ENCODE results near the gene PLA2G5.
A peak's percentile ranks its signal among the peaks of the same experiment; 100 is the strongest.
"Not testable (repeated sequence)": the region's sequence is repeated elsewhere in the genome, so short reads cannot be mapped to it uniquely, and the experiment has no call there.

The PLA2G5 gene

GRCh38 chr1:20069874-20070273, at the start of gene PLA2G5:
Gene PLA2G5 (plus strand): TSS chr1:20070194. CDS start chr1:20084831, 14,637 bp downstream.
- no peak for DNase-seq (ENCODE audit: low spot score)

- DNase-seq (ENCODE audit: low spot score), result no peak
These were observed 41.9 kb upstream of the PLA2G5 start for GRCh38 chr1:20028125-20028524.

GRCh38 chr1:20028726-20029125, 41.3 kb upstream of the PLA2G5 start:
- no peak for DNase-seq (ENCODE audit: low spot score)

GRCh38 chr1:20029178-20029912, 40.6 kb upstream of the PLA2G5 start:
- no peak for DNase-seq (ENCODE audit: low spot score)

GRCh38 chr1:20030436-20031151, 39.4 kb upstream of the PLA2G5 start:
- DNase-seq (ENCODE audit: low spot score), result not testable (repeated sequence)

GRCh38 chr1:20031161-20031560, 38.8 kb upstream of the PLA2G5 start:
- DNase-seq (ENCODE audit: low spot score), result no peak

GRCh38 chr1:20031836-20032235, 38.2 kb upstream of the PLA2G5 start:
- DNase-seq (ENCODE audit: low spot score), result no peak

- DNase-seq (ENCODE audit: low spot score), result no peak
These were observed 37.6 kb upstream of the PLA2G5 start for GRCh38 chr1:20032425-20032824.

GRCh38 chr1:20033420-20033819, 36.6 kb upstream of the PLA2G5 start:
- no peak for DNase-seq (ENCODE audit: low spot score)

- DNase-seq (ENCODE audit: low spot score), result no peak
These were observed 34.9 kb upstream of the PLA2G5 start for GRCh38 chr1:20035114-20035513.

- DNase-seq (ENCODE audit: low spot score), result no peak
These were observed 32.1 kb upstream of the PLA2G5 start for GRCh38 chr1:20037877-20038276.

GRCh38 chr1:20047096-20047495, 22.9 kb upstream of the PLA2G5 start:
- no peak for DNase-seq (ENCODE audit: low spot score)

- DNase-seq (ENCODE audit: low spot score), result no peak
These were observed 21.4 kb upstream of the PLA2G5 start for GRCh38 chr1:20048563-20048962.

GRCh38 chr1:20049056-20049798, 20.8 kb upstream of the PLA2G5 start:
- DNase-seq (ENCODE audit: low spot score), result not testable (repeated sequence)

- DNase-seq (ENCODE audit: low spot score), result no peak
These were observed 18.7 kb upstream of the PLA2G5 start for GRCh38 chr1:20051218-20051829.

GRCh38 chr1:20052386-20052785, 17.6 kb upstream of the PLA2G5 start:
- DNase-seq (ENCODE audit: low spot score), result no peak

GRCh38 chr1:20057886-20058420, 12.0 kb upstream of the PLA2G5 start:
- no peak for DNase-seq (ENCODE audit: low spot score)

- DNase-seq (ENCODE audit: low spot score), result peak; percentile 36
These were observed 11.5 kb upstream of the PLA2G5 start for GRCh38 chr1:20058531-20058930.

GRCh38 chr1:20059847-20060246, 10.1 kb upstream of the PLA2G5 start:
- no peak for DNase-seq (ENCODE audit: low spot score)

GRCh38 chr1:20060791-20061190, 9.2 kb upstream of the PLA2G5 start:
- not testable (repeated sequence) for DNase-seq (ENCODE audit: low spot score)

GRCh38 chr1:20061866-20062265, 8.1 kb upstream of the PLA2G5 start:
- DNase-seq (ENCODE audit: low spot score), result no peak

- no peak for DNase-seq (ENCODE audit: low spot score)
These were observed 6.1 kb upstream of the PLA2G5 start for GRCh38 chr1:20063861-20064292.
